Upper lobe of left lung (tissue), 4 donors: ENCODE results near the gene CCDC87.

Experiments
- POLR2A ChIP-seq, 4 donors: fragments of 450-650 bp; IDR thresholded peaks; one replicate each; pipeline ENCODE4 v1.5.1; 2016 to 2017; ENCODE audit warnings: antibody characterized with exemption in 4 of 4, mild to moderate bottlenecking in 2 of 4
- POLR2AphosphoS5 ChIP-seq, 2 donors: sonication (generic); formaldehyde crosslinking; IDR thresholded peaks; one replicate each; pipeline ENCODE4 v1.5.1; 2017; ENCODE audit warnings: antibody characterized with exemption in 2 of 2
- TF ChIP-seq, protein P1 (sequence below), 6 experiments: fragments of 450-650 bp in 4 of 6; fragments of 200-600 bp in 2 of 6; sonication (generic) in 2 of 6; IDR thresholded peaks; one replicate each; pipeline ENCODE4 v1.5.1; 2016 to 2019; ENCODE audit warnings: antibody characterized with exemption in 6 of 6

DNA sequence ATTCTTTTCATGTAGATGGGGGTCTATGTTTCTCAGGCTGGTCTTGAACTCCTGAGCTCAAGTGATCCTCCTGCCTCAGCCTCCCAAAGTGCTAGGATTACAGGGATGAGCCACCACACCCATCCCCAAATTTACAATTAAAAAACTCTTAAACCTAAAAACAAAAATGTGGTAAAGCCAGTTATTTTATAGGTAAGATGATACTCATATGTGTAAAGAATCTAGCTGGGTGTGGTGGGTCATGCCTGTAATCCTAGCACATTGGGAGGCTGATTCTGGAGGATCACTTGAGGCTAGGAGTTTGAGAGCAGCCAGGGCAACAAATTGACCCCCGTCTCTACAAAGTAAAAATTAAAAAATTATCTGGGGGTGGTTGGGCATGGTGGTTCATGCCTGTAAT is 19.6 kb upstream of the CCDC87 start:
- TF ChIP-seq POLR2A (IDR thresholded peaks at IDR 0.05) (no peak), POLR2AphosphoS5 (IDR thresholded peaks at IDR 0.05) (no peak)
- TF ChIP-seq, protein P1, sequence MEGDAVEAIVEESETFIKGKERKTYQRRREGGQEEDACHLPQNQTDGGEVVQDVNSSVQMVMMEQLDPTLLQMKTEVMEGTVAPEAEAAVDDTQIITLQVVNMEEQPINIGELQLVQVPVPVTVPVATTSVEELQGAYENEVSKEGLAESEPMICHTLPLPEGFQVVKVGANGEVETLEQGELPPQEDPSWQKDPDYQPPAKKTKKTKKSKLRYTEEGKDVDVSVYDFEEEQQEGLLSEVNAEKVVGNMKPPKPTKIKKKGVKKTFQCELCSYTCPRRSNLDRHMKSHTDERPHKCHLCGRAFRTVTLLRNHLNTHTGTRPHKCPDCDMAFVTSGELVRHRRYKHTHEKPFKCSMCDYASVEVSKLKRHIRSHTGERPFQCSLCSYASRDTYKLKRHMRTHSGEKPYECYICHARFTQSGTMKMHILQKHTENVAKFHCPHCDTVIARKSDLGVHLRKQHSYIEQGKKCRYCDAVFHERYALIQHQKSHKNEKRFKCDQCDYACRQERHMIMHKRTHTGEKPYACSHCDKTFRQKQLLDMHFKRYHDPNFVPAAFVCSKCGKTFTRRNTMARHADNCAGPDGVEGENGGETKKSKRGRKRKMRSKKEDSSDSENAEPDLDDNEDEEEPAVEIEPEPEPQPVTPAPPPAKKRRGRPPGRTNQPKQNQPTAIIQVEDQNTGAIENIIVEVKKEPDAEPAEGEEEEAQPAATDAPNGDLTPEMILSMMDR (IDR thresholded peaks at IDR 0.05): no peak
